ENCODE data around the gene TMEM18. TPM values are rescaled to one million over a fixed set of nuclear protein-coding genes. Genes with fewer than 3 reads are reported as not detected.
"Not testable (repeated sequence)": the region's sequence is repeated elsewhere in the genome, so short reads cannot be mapped to it uniquely, and the experiment has no call there.

The TMEM18 gene
- total and polyA plus RNA-seq, 2 experiments from 2014 or later = 15.0 to 41.9 TPM

DNA sequence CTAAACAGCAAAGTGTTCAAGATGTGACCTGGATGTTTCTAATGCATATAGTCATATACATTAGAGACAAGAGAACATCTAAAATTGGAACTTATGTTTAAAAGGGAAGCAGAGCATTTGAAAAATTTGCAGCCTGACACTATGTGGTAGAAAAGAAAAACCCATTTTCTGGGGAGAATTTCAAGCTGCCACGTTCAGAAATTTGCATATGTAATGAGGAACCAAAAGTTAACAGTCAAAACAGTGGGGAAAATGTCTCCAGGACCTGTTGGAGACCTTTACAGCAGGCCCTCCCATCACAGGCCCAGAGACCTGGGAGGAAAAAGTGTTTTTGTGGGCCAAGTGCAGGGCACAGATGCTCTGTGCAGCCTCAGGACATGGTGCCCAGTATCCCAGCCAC is 8.2 kb upstream of the TMEM18 start:
- Histone ChIP-seq H3K4me1 (ENCODE audit: insufficient read depth) (peaks cover 4% of the 10 kb centered on the region; the same call in 1 of the 2 replicates), H3K27me3 (ENCODE audit: insufficient read depth) (no peaks in the 10 kb centered on the region), H3K9me2 (ENCODE audit: insufficient read depth) (0 out of 2 replicates have a peak, but pooled peaks cover 3% of the 10 kb centered on the region), H3K36me3 (ENCODE audit: insufficient read depth) (no peaks in the 10 kb centered on the region), H3F3A (replicated peaks; ENCODE audit: low read depth) (no peaks in the 10 kb centered on the region), H3K4me2 (no peak overlapping the region), H3K79me2 (replicated peaks; ENCODE audit: insufficient read depth) (no peaks in the 10 kb centered on the region), H3K4me3 (no peak overlapping the region), H4K20me1 (replicated peaks; ENCODE audit: insufficient read depth) (no peaks in the 10 kb centered on the region), H3K27ac (ENCODE audit: low read depth) (no peak overlapping the region), H2AFZ (no peak overlapping the region)
- H3K27ac Mint-ChIP-seq = no peak overlapping the region
- no peak overlapping the region for H3K4me3 Mint-ChIP-seq
- peaks cover 7% of the 10 kb centered on the region for H3K4me1 Mint-ChIP-seq
- TF ChIP-seq, protein P1, sequence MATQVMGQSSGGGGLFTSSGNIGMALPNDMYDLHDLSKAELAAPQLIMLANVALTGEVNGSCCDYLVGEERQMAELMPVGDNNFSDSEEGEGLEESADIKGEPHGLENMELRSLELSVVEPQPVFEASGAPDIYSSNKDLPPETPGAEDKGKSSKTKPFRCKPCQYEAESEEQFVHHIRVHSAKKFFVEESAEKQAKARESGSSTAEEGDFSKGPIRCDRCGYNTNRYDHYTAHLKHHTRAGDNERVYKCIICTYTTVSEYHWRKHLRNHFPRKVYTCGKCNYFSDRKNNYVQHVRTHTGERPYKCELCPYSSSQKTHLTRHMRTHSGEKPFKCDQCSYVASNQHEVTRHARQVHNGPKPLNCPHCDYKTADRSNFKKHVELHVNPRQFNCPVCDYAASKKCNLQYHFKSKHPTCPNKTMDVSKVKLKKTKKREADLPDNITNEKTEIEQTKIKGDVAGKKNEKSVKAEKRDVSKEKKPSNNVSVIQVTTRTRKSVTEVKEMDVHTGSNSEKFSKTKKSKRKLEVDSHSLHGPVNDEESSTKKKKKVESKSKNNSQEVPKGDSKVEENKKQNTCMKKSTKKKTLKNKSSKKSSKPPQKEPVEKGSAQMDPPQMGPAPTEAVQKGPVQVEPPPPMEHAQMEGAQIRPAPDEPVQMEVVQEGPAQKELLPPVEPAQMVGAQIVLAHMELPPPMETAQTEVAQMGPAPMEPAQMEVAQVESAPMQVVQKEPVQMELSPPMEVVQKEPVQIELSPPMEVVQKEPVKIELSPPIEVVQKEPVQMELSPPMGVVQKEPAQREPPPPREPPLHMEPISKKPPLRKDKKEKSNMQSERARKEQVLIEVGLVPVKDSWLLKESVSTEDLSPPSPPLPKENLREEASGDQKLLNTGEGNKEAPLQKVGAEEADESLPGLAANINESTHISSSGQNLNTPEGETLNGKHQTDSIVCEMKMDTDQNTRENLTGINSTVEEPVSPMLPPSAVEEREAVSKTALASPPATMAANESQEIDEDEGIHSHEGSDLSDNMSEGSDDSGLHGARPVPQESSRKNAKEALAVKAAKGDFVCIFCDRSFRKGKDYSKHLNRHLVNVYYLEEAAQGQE (IDR thresholded peaks at IDR 0.05; ENCODE audit: unreplicated experiment) = no peak
- TF ChIP-seq ZNF331 (CRISPR knock-in tag; IDR thresholded peaks at IDR 0.05; ENCODE audit: low read depth) (no peak), NANOG (IDR thresholded peaks at IDR 0.05; ENCODE audit: borderline replicate concordance) (no peak), STAT1 (IDR thresholded peaks at IDR 0.05; ENCODE audit: unreplicated experiment) (no peak), POLR2AphosphoS5 (IDR thresholded peaks at IDR 0.05; ENCODE audit: low read depth) (no peak), EZH2 (IDR thresholded peaks at IDR 0.05; ENCODE audit: low read depth, unreplicated experiment) (no peak)
- H3K36me3 Mint-ChIP-seq (ENCODE audit: low read depth) = peaks cover 26% of the 10 kb centered on the region
- H3K27me3 Mint-ChIP-seq (ENCODE audit: insufficient read depth, low read depth, poor library complexity) = no peaks in the 10 kb centered on the region
- ATAC-seq (no peak), DNase-seq (ENCODE audit: low spot score) (no peak)
- peaks cover 35% of the 10 kb centered on the region for H3K9me3 Mint-ChIP-seq

DNA sequence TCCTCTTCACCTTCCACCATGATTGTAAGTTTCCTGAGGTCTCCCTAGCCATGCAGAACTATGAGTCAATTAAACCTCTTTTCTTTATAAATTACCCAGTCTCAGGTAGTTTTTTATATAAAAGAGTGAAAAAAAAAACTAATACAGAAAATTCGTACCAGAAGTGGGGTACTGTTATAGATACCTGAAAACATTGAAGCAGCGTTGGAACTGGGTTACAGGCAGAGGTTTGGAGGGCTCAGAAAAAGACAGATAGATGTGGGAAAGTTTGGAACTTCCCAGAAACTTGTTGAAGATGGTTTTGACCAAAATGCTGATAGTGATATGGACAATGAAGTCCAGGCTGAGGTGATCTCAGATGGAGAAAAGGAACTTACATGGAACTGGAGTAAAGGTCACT is 7.7 kb upstream of the TMEM18 start:
- not testable (repeated sequence) for H3K4me2 ChIP-seq; ATAC-seq; DNase-seq (ENCODE audit: low spot score); H3K79me2 ChIP-seq (replicated peaks; ENCODE audit: insufficient read depth); H3K4me1 Mint-ChIP-seq; H4K20me1 ChIP-seq (replicated peaks; ENCODE audit: insufficient read depth); H3K9me2 ChIP-seq (ENCODE audit: insufficient read depth); H3K27me3 ChIP-seq (ENCODE audit: insufficient read depth); H3K4me3 Mint-ChIP-seq; H3K4me3 ChIP-seq; H3F3A ChIP-seq (replicated peaks; ENCODE audit: low read depth); H3K36me3 ChIP-seq (ENCODE audit: insufficient read depth); H3K27ac Mint-ChIP-seq; H3K27me3 Mint-ChIP-seq (ENCODE audit: insufficient read depth, low read depth, poor library complexity); H3K4me1 ChIP-seq (ENCODE audit: insufficient read depth); H3K27ac ChIP-seq (ENCODE audit: low read depth); H2AFZ ChIP-seq
- H3K9me3 Mint-ChIP-seq = peaks cover 35% of the 10 kb centered on the region
- peaks cover 26% of the 10 kb centered on the region for H3K36me3 Mint-ChIP-seq (ENCODE audit: low read depth)

DNA sequence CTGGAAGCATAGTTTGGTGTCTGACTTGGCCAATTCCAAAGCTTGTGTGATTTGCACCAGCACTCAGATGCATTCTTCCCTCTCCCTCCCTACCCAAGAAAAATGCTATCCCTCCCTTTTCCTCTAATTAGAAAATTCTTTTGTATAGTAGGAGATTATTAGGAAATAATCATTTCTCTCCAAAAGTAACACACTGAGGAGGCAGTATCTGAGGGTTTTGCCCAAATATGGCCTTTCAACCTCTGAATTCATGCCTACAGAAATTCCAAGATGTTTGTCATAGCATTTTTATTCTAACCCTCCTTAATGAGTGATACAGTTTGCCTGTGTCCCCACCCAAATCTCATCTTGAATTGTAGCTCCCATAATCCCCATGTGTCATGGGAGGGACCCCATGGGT is 5.0 kb upstream of the TMEM18 start:
- no peaks in the 10 kb centered on the region for H4K20me1 ChIP-seq (replicated peaks; ENCODE audit: insufficient read depth)
- H3K36me3 Mint-ChIP-seq (ENCODE audit: low read depth) = peaks cover 26% of the 10 kb centered on the region
- no peak overlapping the region for H3K4me3 Mint-ChIP-seq

More for the DNA sequence above, 5.0 kb upstream of the TMEM18 start:
- TF ChIP-seq, protein P2, sequence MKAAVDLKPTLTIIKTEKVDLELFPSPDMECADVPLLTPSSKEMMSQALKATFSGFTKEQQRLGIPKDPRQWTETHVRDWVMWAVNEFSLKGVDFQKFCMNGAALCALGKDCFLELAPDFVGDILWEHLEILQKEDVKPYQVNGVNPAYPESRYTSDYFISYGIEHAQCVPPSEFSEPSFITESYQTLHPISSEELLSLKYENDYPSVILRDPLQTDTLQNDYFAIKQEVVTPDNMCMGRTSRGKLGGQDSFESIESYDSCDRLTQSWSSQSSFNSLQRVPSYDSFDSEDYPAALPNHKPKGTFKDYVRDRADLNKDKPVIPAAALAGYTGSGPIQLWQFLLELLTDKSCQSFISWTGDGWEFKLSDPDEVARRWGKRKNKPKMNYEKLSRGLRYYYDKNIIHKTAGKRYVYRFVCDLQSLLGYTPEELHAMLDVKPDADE (IDR thresholded peaks at IDR 0.05) = no peak
- TF ChIP-seq ZNF114 (CRISPR knock-in tag; IDR thresholded peaks at IDR 0.05) = no peak
- TF ChIP-seq, protein P3, sequence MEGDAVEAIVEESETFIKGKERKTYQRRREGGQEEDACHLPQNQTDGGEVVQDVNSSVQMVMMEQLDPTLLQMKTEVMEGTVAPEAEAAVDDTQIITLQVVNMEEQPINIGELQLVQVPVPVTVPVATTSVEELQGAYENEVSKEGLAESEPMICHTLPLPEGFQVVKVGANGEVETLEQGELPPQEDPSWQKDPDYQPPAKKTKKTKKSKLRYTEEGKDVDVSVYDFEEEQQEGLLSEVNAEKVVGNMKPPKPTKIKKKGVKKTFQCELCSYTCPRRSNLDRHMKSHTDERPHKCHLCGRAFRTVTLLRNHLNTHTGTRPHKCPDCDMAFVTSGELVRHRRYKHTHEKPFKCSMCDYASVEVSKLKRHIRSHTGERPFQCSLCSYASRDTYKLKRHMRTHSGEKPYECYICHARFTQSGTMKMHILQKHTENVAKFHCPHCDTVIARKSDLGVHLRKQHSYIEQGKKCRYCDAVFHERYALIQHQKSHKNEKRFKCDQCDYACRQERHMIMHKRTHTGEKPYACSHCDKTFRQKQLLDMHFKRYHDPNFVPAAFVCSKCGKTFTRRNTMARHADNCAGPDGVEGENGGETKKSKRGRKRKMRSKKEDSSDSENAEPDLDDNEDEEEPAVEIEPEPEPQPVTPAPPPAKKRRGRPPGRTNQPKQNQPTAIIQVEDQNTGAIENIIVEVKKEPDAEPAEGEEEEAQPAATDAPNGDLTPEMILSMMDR (conservative IDR thresholded peaks at IDR 0.05; ENCODE audit: low read depth in 2 of 2) = no peak
- TF ChIP-seq ZNF331 (CRISPR knock-in tag; IDR thresholded peaks at IDR 0.05; ENCODE audit: low read depth) = no peak
- TF ChIP-seq CREB1 (CRISPR knock-in tag; IDR thresholded peaks at IDR 0.05; ENCODE audit: low read depth) = no peak
- TF ChIP-seq STAT1 (IDR thresholded peaks at IDR 0.05; ENCODE audit: unreplicated experiment) = no peak
- no peak for TF ChIP-seq EZH2phosphoT487 (IDR thresholded peaks at IDR 0.05; ENCODE audit: unreplicated experiment)
- no peak for TF ChIP-seq JUNB (IDR thresholded peaks at IDR 0.05; ENCODE audit: unreplicated experiment)
- H3K79me2 ChIP-seq (replicated peaks; ENCODE audit: insufficient read depth) = peaks cover 7% of the 10 kb centered on the region
- H3K27me3 Mint-ChIP-seq (ENCODE audit: insufficient read depth, low read depth, poor library complexity) = no peaks in the 10 kb centered on the region
- H2AFZ ChIP-seq = no peak overlapping the region
- H3K27me3 ChIP-seq (ENCODE audit: insufficient read depth) = no peaks in the 10 kb centered on the region
- no peaks in the 10 kb centered on the region for H3K36me3 ChIP-seq (ENCODE audit: insufficient read depth)
- no peak overlapping the region for H3K27ac Mint-ChIP-seq
- H3K4me1 Mint-ChIP-seq = peaks cover 17% of the 10 kb centered on the region
- DNase-seq (ENCODE audit: low spot score) (no peak), ATAC-seq (no peak)
- H3F3A ChIP-seq (replicated peaks; ENCODE audit: low read depth) = 0 out of 2 replicates have a peak, but pooled peaks cover 4% of the 10 kb centered on the region
- no peak overlapping the region for H3K4me2 ChIP-seq
- H3K9me2 ChIP-seq (ENCODE audit: insufficient read depth) = 0 out of 2 replicates have a peak, but pooled peaks cover 3% of the 10 kb centered on the region
- no peak overlapping the region for H3K27ac ChIP-seq (ENCODE audit: low read depth)
- H3K4me1 ChIP-seq (ENCODE audit: insufficient read depth) = peaks cover 9% of the 10 kb centered on the region
- H3K4me3 ChIP-seq = no peak overlapping the region
- H3K9me3 Mint-ChIP-seq = peaks cover 35% of the 10 kb centered on the region
